Testis (tissue), 3 donors: Measurements from ENCODE around the gene MGST1. TPM values are rescaled to one million over a fixed set of nuclear protein-coding genes. Genes with fewer than 3 reads are reported as not detected.

Experiments
- DNase-seq: peaks from one replicate; pipeline ENCODE4 v3.0.0-alpha.2; 2019
- H3K27ac ChIP-seq, 2 donors: fragments of 200-600 bp; sonication (generic); one replicate each; pipeline ENCODE4 v1.5.1; 2019
- H3K27me3 ChIP-seq: fragments of 200-600 bp; sonication (generic); one replicate; pipeline ENCODE4 v1.5.1; 2019
- H3K36me3 ChIP-seq: fragments of 200-600 bp; sonication (generic); one replicate; pipeline ENCODE4 v1.5.1; 2017; ENCODE audit warnings: low read depth; ENCODE audit errors: missing control alignments
- H3K4me1 ChIP-seq: fragments of 200-600 bp; sonication (generic); one replicate; pipeline ENCODE4 v1.5.1; 2019
- H3K4me3 ChIP-seq, 2 donors: fragments of 200-600 bp; sonication (generic); one replicate each; pipeline ENCODE4 v1.5.1; 2017 to 2019
- H3K9me3 ChIP-seq: fragments of 200-600 bp; sonication (generic); one replicate; pipeline ENCODE4 v1.5.1; 2017
- POLR2A ChIP-seq: fragments of 450-650 bp; IDR thresholded peaks from one replicate; pipeline ENCODE4 v1.6.1; 2017; ENCODE audit warnings: antibody characterized with exemption, mild to moderate bottlenecking, moderate library complexity
- WGBS, 2 donors: methylation state at CpG; one replicate each; pipeline ENCODE4 v1.1.5; 2018; 5-methylcytosine and 5-hydroxymethylcytosine counted together
- intact Hi-C: fragments of 100-400 bp; cut with DNase I; formaldehyde crosslinking; loops from one replicate; pipeline ENCODE4 v1.15.1; 2023; ENCODE audit warnings: low total_unique reads
- polyA plus RNA-seq: library from polyadenylated mRNA; stranded (reverse); fragments of 350-450 nt; fragmentation: Illumina TruSeq; extraction: RNeasy Lipid Tissue Mini Kit (QIAGEN cat#74804); gene quantifications from one replicate; pipeline ENCODE4 v1.2.3, GENCODE V29; 2014; ENCODE audit warnings: low read depth, low replicate concordance; ENCODE audit not compliant: insufficient read depth
- total RNA-seq, 2 donors: library from RNA; depleted of rRNA; stranded (reverse); fragments of >200 nt; gene quantifications; one replicate each; pipeline ENCODE4 v1.2.3, GENCODE V29; 2016
- TF ChIP-seq, protein P1 (sequence below), 3 experiments: fragments of 450-650 bp in 2 of 3; fragments of 200-600 bp in 1 of 3; sonication (generic) in 1 of 3; IDR thresholded peaks; one replicate each; pipeline ENCODE4 v1.5.1; 2016 to 2019; ENCODE audit warnings: antibody characterized with exemption in 3 of 3, mild to moderate bottlenecking in 2 of 3, moderate library complexity in 1 of 3

MGST1 gene
- total and polyA plus RNA-seq, 3 donors from 2014 or later: 9.1 to 37.5 (median 14.0) TPM

DNA sequence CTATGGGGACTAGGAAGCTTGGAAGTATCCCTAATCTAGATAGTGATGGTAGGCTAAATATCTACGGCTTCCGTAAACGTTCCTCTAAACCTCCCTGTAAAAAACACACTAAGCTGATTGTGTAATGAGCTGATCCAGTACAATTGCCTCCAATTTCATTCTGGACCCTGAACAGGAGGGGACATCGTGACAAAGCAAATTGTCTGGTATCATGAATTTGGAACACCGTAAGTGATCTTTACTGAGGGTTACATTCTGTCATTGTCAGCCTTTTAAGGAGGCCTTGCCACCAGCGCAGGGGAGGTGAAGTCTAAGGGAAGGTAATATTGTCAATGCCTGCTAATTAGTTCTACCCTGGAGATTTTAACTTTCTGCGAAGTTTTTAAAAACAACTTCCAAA, 487 bp upstream of the MGST1 start:
- WGBS, 2 donors: 51 to 58% methylated on average over 7 of the region's 7 CpGs
- no peaks in the 10 kb centered on the region for H3K27me3 ChIP-seq
- intact Hi-C loops: no loop called here
- no peaks in the 10 kb centered on the region for H3K4me1 ChIP-seq
- TF ChIP-seq, protein P1, sequence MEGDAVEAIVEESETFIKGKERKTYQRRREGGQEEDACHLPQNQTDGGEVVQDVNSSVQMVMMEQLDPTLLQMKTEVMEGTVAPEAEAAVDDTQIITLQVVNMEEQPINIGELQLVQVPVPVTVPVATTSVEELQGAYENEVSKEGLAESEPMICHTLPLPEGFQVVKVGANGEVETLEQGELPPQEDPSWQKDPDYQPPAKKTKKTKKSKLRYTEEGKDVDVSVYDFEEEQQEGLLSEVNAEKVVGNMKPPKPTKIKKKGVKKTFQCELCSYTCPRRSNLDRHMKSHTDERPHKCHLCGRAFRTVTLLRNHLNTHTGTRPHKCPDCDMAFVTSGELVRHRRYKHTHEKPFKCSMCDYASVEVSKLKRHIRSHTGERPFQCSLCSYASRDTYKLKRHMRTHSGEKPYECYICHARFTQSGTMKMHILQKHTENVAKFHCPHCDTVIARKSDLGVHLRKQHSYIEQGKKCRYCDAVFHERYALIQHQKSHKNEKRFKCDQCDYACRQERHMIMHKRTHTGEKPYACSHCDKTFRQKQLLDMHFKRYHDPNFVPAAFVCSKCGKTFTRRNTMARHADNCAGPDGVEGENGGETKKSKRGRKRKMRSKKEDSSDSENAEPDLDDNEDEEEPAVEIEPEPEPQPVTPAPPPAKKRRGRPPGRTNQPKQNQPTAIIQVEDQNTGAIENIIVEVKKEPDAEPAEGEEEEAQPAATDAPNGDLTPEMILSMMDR (IDR thresholded peaks at IDR 0.05): no peak
- no peak for TF ChIP-seq POLR2A
- H3K36me3 ChIP-seq: no peaks in the 10 kb centered on the region
- DNase-seq: no peak
- peak overlapping the region; percentile 42 for H3K4me3 ChIP-seq
- no peaks in the 10 kb centered on the region for H3K9me3 ChIP-seq
- no peak overlapping the region for H3K27ac ChIP-seq

DNA sequence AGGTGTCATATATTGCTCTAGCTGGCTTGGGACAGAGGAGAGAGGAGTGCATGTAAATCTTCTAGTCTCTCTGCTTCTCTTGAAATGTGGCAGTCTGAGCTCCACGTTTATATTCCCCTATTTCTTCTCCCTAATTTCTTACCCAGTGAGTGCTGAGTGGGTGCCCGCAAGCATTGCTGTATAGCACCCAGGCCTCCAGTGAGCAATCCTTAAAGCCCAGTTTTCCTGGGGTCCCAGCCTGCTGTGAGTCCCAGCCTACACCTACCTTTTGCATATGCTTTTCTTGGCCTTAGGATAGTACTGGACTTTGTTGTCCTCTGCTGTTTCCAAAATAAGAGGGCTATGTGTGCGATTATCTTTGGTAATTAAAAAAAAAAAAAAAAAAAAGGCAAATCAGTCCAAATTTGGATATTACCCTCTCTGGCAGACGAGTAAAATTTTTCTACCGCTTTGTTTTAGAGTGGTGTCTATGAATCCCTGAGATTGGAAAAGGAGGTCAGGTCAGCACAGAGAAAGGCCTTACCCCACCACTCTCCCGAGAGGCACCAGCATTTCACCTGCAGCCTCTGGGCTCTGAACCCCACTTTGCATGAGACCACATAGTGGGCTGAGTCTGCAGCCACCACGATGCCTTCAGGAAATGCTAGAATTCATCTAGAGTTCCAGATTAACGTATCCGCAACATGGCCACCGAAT, 1.1 kb downstream of the MGST1 start:
- Histone ChIP-seq H3K27me3 (no peaks in the 10 kb centered on the region), H3K4me1 (no peaks in the 10 kb centered on the region), H3K9me3 (no peaks in the 10 kb centered on the region), H3K4me3 (peak overlapping the region in 1 of 2 donors; percentile 42), H3K27ac (peak overlapping the region; percentile 22 to 35), H3K36me3 (no peaks in the 10 kb centered on the region)
- TF ChIP-seq, protein P1 (IDR thresholded peaks at IDR 0.05): no peak
- no peak for TF ChIP-seq POLR2A
- intact Hi-C loops: no loop called here
- WGBS, 2 donors: 53 to 54% methylated on average over 10 of the region's 10 CpGs
- no peak for DNase-seq

- H3K27ac ChIP-seq: no peak overlapping the region
- H3K27me3 ChIP-seq: no peaks in the 10 kb centered on the region
- intact Hi-C loops: no loop called here
- H3K4me3 ChIP-seq: no peak overlapping the region
- TF ChIP-seq POLR2A: no peak
- TF ChIP-seq, protein P1 (IDR thresholded peaks at IDR 0.05): no peak
- no peaks in the 10 kb centered on the region for H3K9me3 ChIP-seq
- DNase-seq: peak; percentile 20
- no peaks in the 10 kb centered on the region for H3K4me1 ChIP-seq
- 57 to 59% methylated on average over 3 of the region's 3 CpGs for WGBS, 2 donors
- H3K36me3 ChIP-seq: no peaks in the 10 kb centered on the region
Measured at GRCh38 chr12:16349131-16349460, 1.7 kb downstream of the MGST1 start.

GRCh38 chr12:16350682-16351081, 3.2 kb downstream of the MGST1 start:
- no peaks in the 10 kb centered on the region for H3K9me3 ChIP-seq
- H3K4me3 ChIP-seq: no peak overlapping the region
- 52 to 65% methylated on average over 1 of the region's 1 CpG for WGBS, 2 donors
- H3K27ac ChIP-seq: no peak overlapping the region
- no peaks in the 10 kb centered on the region for H3K36me3 ChIP-seq
- H3K4me1 ChIP-seq: no peaks in the 10 kb centered on the region
- no peak for DNase-seq
- TF ChIP-seq, protein P1 (IDR thresholded peaks at IDR 0.05): no peak
- TF ChIP-seq POLR2A: no peak
- no peaks in the 10 kb centered on the region for H3K27me3 ChIP-seq
- intact Hi-C loops: no loop called here

- no peaks in the 10 kb centered on the region for H3K4me1 ChIP-seq
- no peak for DNase-seq
- H3K27ac ChIP-seq: no peak overlapping the region
- no peaks in the 10 kb centered on the region for H3K27me3 ChIP-seq
- TF ChIP-seq POLR2A: no peak
- TF ChIP-seq, protein P1 (IDR thresholded peaks at IDR 0.05): no peak
- no peak overlapping the region for H3K4me3 ChIP-seq
- intact Hi-C loops: no loop called here
- 41 to 43% methylated on average over 1 of the region's 1 CpG for WGBS, 2 donors
- no peaks in the 10 kb centered on the region for H3K9me3 ChIP-seq
- no peaks in the 10 kb centered on the region for H3K36me3 ChIP-seq
Measured at GRCh38 chr12:16352481-16352880, 5.0 kb downstream of the MGST1 start.
